ENCODE measurements around the gene FUT6.

DNA sequence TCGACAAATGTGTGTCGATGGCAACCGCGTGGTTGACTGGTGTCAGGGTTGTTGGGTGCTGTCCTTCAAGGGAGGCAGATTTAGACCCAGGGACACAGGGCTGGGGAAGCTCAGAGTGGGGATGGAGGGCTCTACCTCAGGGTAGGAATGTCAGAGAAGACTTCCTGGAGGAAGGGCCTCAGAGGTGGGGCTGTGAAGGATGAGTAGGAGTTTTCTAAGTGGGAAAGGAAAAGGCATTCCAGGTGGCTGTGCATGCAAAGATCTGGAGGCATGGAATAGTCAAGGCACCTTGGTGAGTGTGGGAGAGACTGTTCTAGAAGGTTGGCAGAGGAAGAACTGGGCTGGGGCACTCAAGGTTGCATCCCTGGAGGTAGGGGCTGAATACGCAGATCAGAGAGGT is 32.6 kb downstream of the FUT6 start:
- TF ChIP-seq EZH2phosphoT487 (IDR thresholded peaks at IDR 0.05; ENCODE audit: insufficient read depth, low read depth) (no peak), EZH2 (IDR thresholded peaks at IDR 0.05; ENCODE audit: insufficient read depth, poor library complexity, severe bottlenecking) (no peak)

All from GM23248 (cell line).